ENCODE results near the gene SCARB1.

The SCARB1 gene

GRCh38 chr12:124822218-124822617, 41.4 kb downstream of the SCARB1 start:
- Histone ChIP-seq H3K27ac (ENCODE audit: insufficient read depth, low read depth, low read length, poor library complexity, severe bottlenecking) (no peak overlapping the region), H3K4me1 (ENCODE audit: control insufficient read depth, insufficient read depth, low read length) (no peaks in the 10 kb centered on the region), H3K4me3 (ENCODE audit: insufficient read depth, low read depth, low read length) (no peak overlapping the region), H3K27me3 (ENCODE audit: control insufficient read depth, insufficient read depth, low read length, poor library complexity, severe bottlenecking) (no peaks in the 10 kb centered on the region), H3K9me3 (ENCODE audit: control insufficient read depth, low read length) (no peaks in the 10 kb centered on the region), H3K36me3 (ENCODE audit: control insufficient read depth, insufficient read depth, low read length) (no peaks in the 10 kb centered on the region)
- 96 to 97% methylated on average over 6 of the region's 6 CpGs for WGBS, 2 experiments

- Histone ChIP-seq H3K9me3 (ENCODE audit: control insufficient read depth, low read length) (no peaks in the 10 kb centered on the region), H3K4me1 (ENCODE audit: control insufficient read depth, insufficient read depth, low read length) (no peaks in the 10 kb centered on the region), H3K4me3 (ENCODE audit: insufficient read depth, low read depth, low read length) (no peak overlapping the region), H3K36me3 (ENCODE audit: control insufficient read depth, insufficient read depth, low read length) (no peaks in the 10 kb centered on the region), H3K27me3 (ENCODE audit: control insufficient read depth, insufficient read depth, low read length, poor library complexity, severe bottlenecking) (no peaks in the 10 kb centered on the region), H3K27ac (ENCODE audit: insufficient read depth, low read depth, low read length, poor library complexity, severe bottlenecking) (no peak overlapping the region)
- WGBS, 2 experiments, result 87 to 90% methylated on average over 16 of the region's 16 CpGs
Measured at GRCh38 chr12:124821252-124822200, 42.1 kb downstream of the SCARB1 start.

- H3K4me3 ChIP-seq (ENCODE audit: insufficient read depth, low read depth, low read length), result no peak overlapping the region
Measured at GRCh38 chr12:124820199-124820598, 43.5 kb downstream of the SCARB1 start.

GRCh38 chr12:124819525-124819924, 44.1 kb downstream of the SCARB1 start:
- Histone ChIP-seq H3K36me3 (ENCODE audit: control insufficient read depth, insufficient read depth, low read length) (no peaks in the 10 kb centered on the region), H3K4me1 (ENCODE audit: control insufficient read depth, insufficient read depth, low read length) (no peaks in the 10 kb centered on the region), H3K4me3 (ENCODE audit: insufficient read depth, low read depth, low read length) (no peak overlapping the region), H3K9me3 (ENCODE audit: control insufficient read depth, low read length) (no peaks in the 10 kb centered on the region), H3K27ac (ENCODE audit: insufficient read depth, low read depth, low read length, poor library complexity, severe bottlenecking) (no peak overlapping the region), H3K27me3 (ENCODE audit: control insufficient read depth, insufficient read depth, low read length, poor library complexity, severe bottlenecking) (no peaks in the 10 kb centered on the region)
- WGBS, 2 experiments, result 93% methylated on average over 10 of the region's 10 CpGs

More at GRCh38 chr12:124820199-124820598, 43.5 kb downstream of the SCARB1 start:
- WGBS, 2 experiments, result 91 to 95% methylated on average over 9 of the region's 9 CpGs
- Histone ChIP-seq H3K36me3 (ENCODE audit: control insufficient read depth, insufficient read depth, low read length) (no peaks in the 10 kb centered on the region), H3K9me3 (ENCODE audit: control insufficient read depth, low read length) (no peaks in the 10 kb centered on the region), H3K27me3 (ENCODE audit: control insufficient read depth, insufficient read depth, low read length, poor library complexity, severe bottlenecking) (no peaks in the 10 kb centered on the region), H3K4me1 (ENCODE audit: control insufficient read depth, insufficient read depth, low read length) (no peaks in the 10 kb centered on the region), H3K27ac (ENCODE audit: insufficient read depth, low read depth, low read length, poor library complexity, severe bottlenecking) (no peak overlapping the region)

- Histone ChIP-seq H3K36me3 (ENCODE audit: control insufficient read depth, insufficient read depth, low read length) (no peaks in the 10 kb centered on the region), H3K27me3 (ENCODE audit: control insufficient read depth, insufficient read depth, low read length, poor library complexity, severe bottlenecking) (no peaks in the 10 kb centered on the region), H3K9me3 (ENCODE audit: control insufficient read depth, low read length) (no peaks in the 10 kb centered on the region), H3K27ac (ENCODE audit: insufficient read depth, low read depth, low read length, poor library complexity, severe bottlenecking) (no peak overlapping the region), H3K4me3 (ENCODE audit: insufficient read depth, low read depth, low read length) (no peak overlapping the region), H3K4me1 (ENCODE audit: control insufficient read depth, insufficient read depth, low read length) (no peaks in the 10 kb centered on the region)
- 94 to 95% methylated on average over 4 to 5 of the region's 5 CpGs for WGBS, 2 experiments
Measured at GRCh38 chr12:124819080-124819479, 44.6 kb downstream of the SCARB1 start.

GRCh38 chr12:124817076-124818000, 46.3 kb downstream of the SCARB1 start:
- Histone ChIP-seq H3K36me3 (ENCODE audit: control insufficient read depth, insufficient read depth, low read length) (peaks cover 2% of the 10 kb centered on the region), H3K27ac (ENCODE audit: insufficient read depth, low read depth, low read length, poor library complexity, severe bottlenecking) (no peak overlapping the region), H3K27me3 (ENCODE audit: control insufficient read depth, insufficient read depth, low read length, poor library complexity, severe bottlenecking) (no peaks in the 10 kb centered on the region), H3K4me3 (ENCODE audit: insufficient read depth, low read depth, low read length) (no peak overlapping the region), H3K4me1 (ENCODE audit: control insufficient read depth, insufficient read depth, low read length) (no peaks in the 10 kb centered on the region), H3K9me3 (ENCODE audit: control insufficient read depth, low read length) (no peaks in the 10 kb centered on the region)
- WGBS, 2 experiments, result 94 to 95% methylated on average over 31 of the region's 31 CpGs

GRCh38 chr12:124816295-124816854, 47.3 kb downstream of the SCARB1 start:
- WGBS, 2 experiments, result 92 to 94% methylated on average over 15 of the region's 15 CpGs
- no peak overlapping the region for H3K27ac ChIP-seq (ENCODE audit: insufficient read depth, low read depth, low read length, poor library complexity, severe bottlenecking)
- H3K4me3 ChIP-seq (ENCODE audit: insufficient read depth, low read depth, low read length), result no peak overlapping the region
- H3K27me3 ChIP-seq (ENCODE audit: control insufficient read depth, insufficient read depth, low read length, poor library complexity, severe bottlenecking), result no peaks in the 10 kb centered on the region
- H3K4me1 ChIP-seq (ENCODE audit: control insufficient read depth, insufficient read depth, low read length), result no peaks in the 10 kb centered on the region
- no peaks in the 10 kb centered on the region for H3K9me3 ChIP-seq (ENCODE audit: control insufficient read depth, low read length)
- peaks cover 2% of the 10 kb centered on the region for H3K36me3 ChIP-seq (ENCODE audit: control insufficient read depth, insufficient read depth, low read length)

GRCh38 chr12:124814741-124815613, 48.7 kb downstream of the SCARB1 start:
- Histone ChIP-seq H3K9me3 (ENCODE audit: control insufficient read depth, low read length) (no peaks in the 10 kb centered on the region), H3K27ac (ENCODE audit: insufficient read depth, low read depth, low read length, poor library complexity, severe bottlenecking) (no peak overlapping the region), H3K36me3 (ENCODE audit: control insufficient read depth, insufficient read depth, low read length) (peaks cover 2% of the 10 kb centered on the region), H3K4me1 (ENCODE audit: control insufficient read depth, insufficient read depth, low read length) (no peaks in the 10 kb centered on the region), H3K27me3 (ENCODE audit: control insufficient read depth, insufficient read depth, low read length, poor library complexity, severe bottlenecking) (no peaks in the 10 kb centered on the region), H3K4me3 (ENCODE audit: insufficient read depth, low read depth, low read length) (no peak overlapping the region)
- WGBS, 2 experiments, result 85 to 87% methylated on average over 38 of the region's 38 CpGs

GRCh38 chr12:124813782-124814181, 49.9 kb downstream of the SCARB1 start:
- H3K4me1 ChIP-seq (ENCODE audit: control insufficient read depth, insufficient read depth, low read length), result no peaks in the 10 kb centered on the region
- WGBS, 2 experiments, result 92 to 96% methylated on average over 3 of the region's 3 CpGs
- H3K4me3 ChIP-seq (ENCODE audit: insufficient read depth, low read depth, low read length), result no peak overlapping the region
- H3K9me3 ChIP-seq (ENCODE audit: control insufficient read depth, low read length), result no peaks in the 10 kb centered on the region
- H3K27ac ChIP-seq (ENCODE audit: insufficient read depth, low read depth, low read length, poor library complexity, severe bottlenecking), result no peak overlapping the region
- H3K36me3 ChIP-seq (ENCODE audit: control insufficient read depth, insufficient read depth, low read length), result peaks cover 2% of the 10 kb centered on the region
- H3K27me3 ChIP-seq (ENCODE audit: control insufficient read depth, insufficient read depth, low read length, poor library complexity, severe bottlenecking), result no peaks in the 10 kb centered on the region
